SH-SY5Y (cell line): ENCODE results near the gene TUBE1.

Source experiments
- GATA2 ChIP-seq: IDR thresholded peaks from 2 replicates; pipeline ENCODE4 v1.6.1; 2011; ENCODE audit warnings: mild to moderate bottlenecking, low read depth, low read length
- GATA3 ChIP-seq: IDR thresholded peaks from 2 replicates; pipeline ENCODE4 v1.6.1; 2011; ENCODE audit warnings: low read depth, mild to moderate bottlenecking, low read length, moderate library complexity

DNA sequence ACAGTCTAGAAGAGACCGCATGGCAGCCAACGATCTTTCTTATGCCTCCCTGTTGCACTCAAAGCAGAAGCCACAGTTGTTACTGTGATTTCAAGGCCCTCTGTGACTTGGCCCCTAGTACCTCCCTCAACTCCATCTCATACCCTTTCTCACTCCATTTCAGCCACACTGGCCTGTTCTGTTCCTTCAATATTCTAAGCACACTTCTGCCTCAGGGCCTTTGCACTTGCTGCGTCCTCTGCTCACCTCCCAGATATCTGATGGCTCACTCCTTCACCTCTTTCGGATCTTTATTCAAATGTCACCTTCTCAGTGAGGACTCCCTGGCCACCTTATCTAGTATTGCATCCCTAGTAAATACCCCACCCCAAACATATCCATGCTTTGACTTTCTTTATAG, 62.8 kb downstream of the TUBE1 start:
- TF ChIP-seq GATA3 (no peak), GATA2 (no peak)
